Osteoblast (primary cell): ENCODE data around the gene GPR84. TPM values are rescaled to one million over a fixed set of nuclear protein-coding genes. Genes with fewer than 3 reads are reported as not detected.
A peak's percentile ranks its signal among the peaks of the same experiment; 100 is the strongest.

Source experiments
- DNase-seq: peaks from one replicate; pipeline ENCODE4 v3.0.0; 2011; ENCODE audit warnings: low spot score, mixed read lengths; ENCODE audit not compliant: insufficient read length; ENCODE audit errors: missing footprints
- H2AFZ ChIP-seq: 2 replicates; pipeline ENCODE4 v1.6.0; 2011; ENCODE audit warnings: mild to moderate bottlenecking, low read length
- H3K27ac ChIP-seq: 2 replicates; pipeline ENCODE4 v1.5.1; 2011; ENCODE audit warnings: mild to moderate bottlenecking, low read depth, low read length, moderate library complexity
- H3K27me3 ChIP-seq: 2 replicates; pipeline ENCODE4 v1.6.0; 2012; ENCODE audit warnings: mild to moderate bottlenecking, control low read depth, inconsistent platforms, low read length, moderate library complexity; ENCODE audit not compliant: insufficient read depth
- H3K36me3 ChIP-seq: 2 replicates; pipeline ENCODE4 v1.5.1; 2011; ENCODE audit warnings: mild to moderate bottlenecking, low read length, control low read depth, moderate library complexity; ENCODE audit not compliant: insufficient read depth
- H3K4me1 ChIP-seq: 2 replicates; pipeline ENCODE4 v1.5.1; 2011; ENCODE audit warnings: mild to moderate bottlenecking, low read length, control low read depth, moderate library complexity; ENCODE audit not compliant: insufficient read depth
- H3K4me2 ChIP-seq: 2 replicates; pipeline ENCODE4 v1.6.0; 2011; ENCODE audit warnings: mild to moderate bottlenecking, low read length; ENCODE audit not compliant: insufficient read depth
- H3K4me3 ChIP-seq: fragments of 200-600 bp; sonication (generic); 3 replicates; pipeline ENCODE4 v1.5.1; 2012; ENCODE audit warnings: mild to moderate bottlenecking, low read length, inconsistent platforms; ENCODE audit not compliant: insufficient read depth
- H3K79me2 ChIP-seq: 2 replicates; pipeline ENCODE4 v1.6.0; 2012; ENCODE audit warnings: mild to moderate bottlenecking, low read length, control low read depth, inconsistent platforms; ENCODE audit not compliant: insufficient read depth
- H3K9me3 ChIP-seq: 2 replicates; pipeline ENCODE4 v1.5.1; 2011; ENCODE audit warnings: low read depth, low read length, control low read depth
- H4K20me1 ChIP-seq: 2 replicates; pipeline ENCODE4 v1.6.0; 2012; ENCODE audit warnings: mild to moderate bottlenecking, low read length, control low read depth; ENCODE audit not compliant: insufficient read depth
- total RNA-seq: library from RNA; depleted of rRNA; stranded (reverse); fragments of >200 nt; gene quantifications from 2 replicates; pipeline ENCODE4 v1.2.3, GENCODE V29; 2012
- TF ChIP-seq, protein P1 (sequence below): IDR thresholded peaks from 2 replicates; pipeline ENCODE4 v1.5.1; 2011; ENCODE audit warnings: mild to moderate bottlenecking, low read depth, low read length, moderate library complexity; ENCODE audit errors: extremely low read depth

GPR84 gene
- total RNA-seq, 1 donor, result 0.36 TPM

DNA sequence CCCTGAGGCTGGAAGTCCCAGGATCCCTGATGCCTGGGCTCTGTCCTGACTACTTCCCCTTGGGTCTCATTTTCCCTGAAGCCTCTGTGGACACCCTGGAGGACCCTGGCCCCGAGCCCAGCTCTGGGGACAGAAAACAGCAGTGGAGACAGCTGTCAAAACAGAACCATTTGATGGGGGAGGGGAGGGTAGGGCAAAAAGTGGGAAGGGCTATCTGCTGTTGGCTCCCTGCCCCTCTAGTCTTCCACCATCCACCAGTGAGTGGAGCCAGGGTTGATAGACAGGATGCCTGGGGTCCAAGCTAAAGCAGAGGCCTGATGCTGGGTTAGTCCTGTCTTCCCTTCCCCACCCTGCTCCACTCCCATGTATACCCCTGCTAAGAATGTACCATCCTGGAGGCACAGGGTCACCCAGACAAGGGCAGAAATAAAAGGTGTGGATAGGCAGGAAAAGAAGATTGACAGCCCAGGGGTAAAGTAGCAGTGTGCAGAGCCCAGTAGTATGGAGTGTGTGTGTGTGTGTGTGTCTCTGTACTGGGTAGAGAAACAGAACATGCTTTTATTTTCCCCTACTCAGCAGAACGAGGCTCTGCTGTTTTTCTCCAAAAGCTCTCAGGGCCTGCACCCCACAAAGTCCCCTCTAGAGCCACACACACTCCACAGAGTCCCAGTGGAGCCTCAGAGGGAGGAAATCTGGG is 10.4 kb upstream of the GPR84 start:
- Histone ChIP-seq H3K27ac (no peak overlapping the region), H3K4me3 (no peak overlapping the region), H3K79me2 (no peaks in the 10 kb centered on the region), H3K4me2 (no peak overlapping the region), H3K9me3 (no peaks in the 10 kb centered on the region), H3K4me1 (peaks cover 14% of the 10 kb centered on the region), H2AFZ (no peak overlapping the region), H3K27me3 (no peaks in the 10 kb centered on the region), H4K20me1 (no peaks in the 10 kb centered on the region), H3K36me3 (no peaks in the 10 kb centered on the region)
- TF ChIP-seq, protein P1, sequence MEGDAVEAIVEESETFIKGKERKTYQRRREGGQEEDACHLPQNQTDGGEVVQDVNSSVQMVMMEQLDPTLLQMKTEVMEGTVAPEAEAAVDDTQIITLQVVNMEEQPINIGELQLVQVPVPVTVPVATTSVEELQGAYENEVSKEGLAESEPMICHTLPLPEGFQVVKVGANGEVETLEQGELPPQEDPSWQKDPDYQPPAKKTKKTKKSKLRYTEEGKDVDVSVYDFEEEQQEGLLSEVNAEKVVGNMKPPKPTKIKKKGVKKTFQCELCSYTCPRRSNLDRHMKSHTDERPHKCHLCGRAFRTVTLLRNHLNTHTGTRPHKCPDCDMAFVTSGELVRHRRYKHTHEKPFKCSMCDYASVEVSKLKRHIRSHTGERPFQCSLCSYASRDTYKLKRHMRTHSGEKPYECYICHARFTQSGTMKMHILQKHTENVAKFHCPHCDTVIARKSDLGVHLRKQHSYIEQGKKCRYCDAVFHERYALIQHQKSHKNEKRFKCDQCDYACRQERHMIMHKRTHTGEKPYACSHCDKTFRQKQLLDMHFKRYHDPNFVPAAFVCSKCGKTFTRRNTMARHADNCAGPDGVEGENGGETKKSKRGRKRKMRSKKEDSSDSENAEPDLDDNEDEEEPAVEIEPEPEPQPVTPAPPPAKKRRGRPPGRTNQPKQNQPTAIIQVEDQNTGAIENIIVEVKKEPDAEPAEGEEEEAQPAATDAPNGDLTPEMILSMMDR, result no peak
- DNase-seq, result peak; percentile 71

DNA sequence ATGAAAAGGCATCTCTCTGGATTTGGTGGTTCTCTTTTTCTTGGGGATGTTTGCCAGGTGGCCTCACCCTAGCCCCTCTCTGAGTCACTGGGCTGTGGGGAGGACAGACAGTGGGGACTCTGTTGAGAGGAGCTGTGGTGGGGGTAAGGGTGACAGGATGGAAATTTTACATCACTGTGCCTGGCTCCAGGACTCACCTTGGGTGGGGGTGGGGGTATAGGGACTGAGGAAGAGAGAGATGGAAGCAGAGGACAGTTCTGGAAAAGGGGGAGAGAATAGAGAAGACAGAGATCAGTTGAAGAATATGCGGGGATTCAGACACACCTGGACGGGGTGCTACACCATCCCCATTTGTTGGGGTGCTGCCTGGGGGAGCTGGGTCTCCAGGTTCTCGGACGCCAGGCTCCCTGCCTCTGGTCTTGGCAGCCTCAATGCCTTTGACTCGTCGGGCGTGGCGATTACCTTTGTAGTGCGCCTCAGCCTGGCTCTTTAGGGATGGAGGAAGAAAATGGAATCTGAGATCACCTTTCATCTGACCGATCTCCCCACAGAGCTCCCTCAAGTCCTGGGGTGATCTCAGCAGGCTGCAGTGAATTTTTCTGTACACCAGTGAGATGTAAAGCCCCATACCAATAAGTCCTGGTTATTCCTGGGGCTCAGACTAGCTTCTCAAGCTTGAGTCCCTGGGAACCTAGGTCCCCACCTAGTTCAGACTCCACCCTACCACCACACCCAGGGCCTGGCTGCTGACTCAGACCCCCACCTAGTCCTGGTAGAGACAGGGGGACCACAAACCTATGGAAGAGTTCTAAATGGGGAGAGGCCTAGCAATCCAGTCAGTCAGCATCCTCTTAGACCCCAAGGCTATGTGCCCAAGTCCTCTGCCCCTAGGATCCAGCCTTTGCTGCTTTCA is 9.6 kb upstream of the GPR84 start:
- H3K79me2 ChIP-seq, result no peaks in the 10 kb centered on the region
- H3K27me3 ChIP-seq, result no peaks in the 10 kb centered on the region
- H2AFZ ChIP-seq, result no peak overlapping the region
- H3K4me3 ChIP-seq, result no peak overlapping the region
- peak; percentile 73 for DNase-seq
- peaks cover 8% of the 10 kb centered on the region for H3K4me1 ChIP-seq
- no peak overlapping the region for H3K27ac ChIP-seq
- H4K20me1 ChIP-seq, result no peaks in the 10 kb centered on the region
- TF ChIP-seq, protein P1, result no peak
- H3K36me3 ChIP-seq, result no peaks in the 10 kb centered on the region
- no peak overlapping the region for H3K4me2 ChIP-seq
- no peaks in the 10 kb centered on the region for H3K9me3 ChIP-seq

DNA sequence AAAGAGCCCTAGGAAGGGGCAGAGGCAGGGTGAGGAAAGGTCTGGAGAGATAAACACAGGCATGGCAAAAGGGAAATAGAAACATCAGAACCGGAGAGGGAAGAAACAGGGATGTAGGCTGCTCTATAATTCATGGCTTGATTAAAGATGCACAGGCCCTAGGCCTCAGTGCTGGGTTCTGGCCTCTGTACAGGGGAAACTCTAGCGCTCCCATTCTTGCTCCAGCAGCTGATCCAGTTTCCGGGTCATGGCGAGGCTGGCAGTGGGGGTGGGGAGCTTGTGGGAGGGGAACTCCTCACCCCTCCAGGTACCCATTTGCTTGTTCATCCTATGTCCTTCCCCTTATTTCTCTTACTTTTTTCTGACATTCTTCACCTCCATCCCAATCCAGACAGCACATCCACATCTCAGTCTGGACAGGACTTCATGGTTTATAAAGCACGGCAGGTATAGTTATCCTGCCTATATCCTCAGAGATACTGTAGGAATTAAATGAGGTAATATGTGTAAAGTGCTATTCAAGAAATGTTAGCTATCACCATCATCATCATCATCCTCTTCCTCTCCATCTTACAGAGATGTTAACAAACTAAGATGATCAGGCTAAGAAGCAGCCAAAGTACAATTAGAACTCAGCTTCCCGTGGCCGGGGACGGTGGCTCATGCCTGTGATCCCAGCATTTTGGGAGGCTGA is 8.0 kb upstream of the GPR84 start:
- Histone ChIP-seq H3K4me2 (no peak overlapping the region), H3K79me2 (no peaks in the 10 kb centered on the region), H2AFZ (no peak overlapping the region), H3K4me3 (no peak overlapping the region), H3K27me3 (no peaks in the 10 kb centered on the region), H4K20me1 (no peaks in the 10 kb centered on the region), H3K36me3 (no peaks in the 10 kb centered on the region), H3K4me1 (peaks cover 14% of the 10 kb centered on the region), H3K27ac (no peak overlapping the region), H3K9me3 (no peaks in the 10 kb centered on the region)
- TF ChIP-seq, protein P1, result no peak
- peak; percentile 68 for DNase-seq
